AG08395 (cell line): ENCODE results near the gene TEAD3.

Experiments
- DNase-seq: peaks from one replicate; pipeline ENCODE4 v3.0.0; 2012; ENCODE audit warnings: mixed read lengths, low spot score

The TEAD3 gene

GRCh38 chr6:35492258-35492973, 4.5 kb downstream of the TEAD3 start:
- DNase-seq = no peak

GRCh38 chr6:35491558-35492257, 5.2 kb downstream of the TEAD3 start:
- no peak for DNase-seq

- no peak for DNase-seq
These were observed 5.9 kb downstream of the TEAD3 start for GRCh38 chr6:35490821-35491557.

- peak; percentile 85 for DNase-seq
These were observed 6.7 kb downstream of the TEAD3 start for GRCh38 chr6:35489995-35490791.

- DNase-seq = no peak
These were observed 7.8 kb downstream of the TEAD3 start for GRCh38 chr6:35489066-35489465.

GRCh38 chr6:35488517-35488862, 8.4 kb downstream of the TEAD3 start:
- DNase-seq = no peak

- peak; percentile 53 for DNase-seq
These were observed 9.0 kb downstream of the TEAD3 start for GRCh38 chr6:35487658-35488516.

GRCh38 chr6:35486005-35486925, 10.6 kb downstream of the TEAD3 start:
- DNase-seq = no peak

GRCh38 chr6:35485402-35485877, 11.4 kb downstream of the TEAD3 start:
- peak; percentile 79 for DNase-seq

GRCh38 chr6:35484921-35485392, 11.9 kb downstream of the TEAD3 start:
- peak; percentile 40 for DNase-seq

- no peak for DNase-seq
These were observed 12.8 kb downstream of the TEAD3 start for GRCh38 chr6:35483893-35484645.

GRCh38 chr6:35483490-35483889, 13.4 kb downstream of the TEAD3 start:
- DNase-seq = no peak

GRCh38 chr6:35483062-35483461, 13.8 kb downstream of the TEAD3 start:
- no peak for DNase-seq

GRCh38 chr6:35481226-35481625, 15.7 kb downstream of the TEAD3 start:
- no peak for DNase-seq

- DNase-seq = no peak
These were observed 16.7 kb downstream of the TEAD3 start for GRCh38 chr6:35480176-35480575.

- no peak for DNase-seq
These were observed 18.6 kb downstream of the TEAD3 start for GRCh38 chr6:35478259-35478658.

- DNase-seq = no peak
These were observed 19.2 kb downstream of the TEAD3 start for GRCh38 chr6:35477551-35478179.

- DNase-seq = no peak
These were observed 19.9 kb downstream of the TEAD3 start for GRCh38 chr6:35477028-35477427.

- no peak for DNase-seq
These were observed 20.9 kb downstream of the TEAD3 start for GRCh38 chr6:35476004-35476403.
